RPMI7951 (cell line): ENCODE results near the gene HNRNPA1L2. TPM values are rescaled to one million over a fixed set of nuclear protein-coding genes. Genes with fewer than 3 reads are reported as not detected.

ENCODE experiments used
- DNase-seq: peaks from one replicate; pipeline ENCODE4 v3.0.0-alpha.2; 2012; ENCODE audit warnings: low read depth
- total RNA-seq: library from RNA; depleted of rRNA; stranded (reverse); fragments of >200 nt; shearing (Covaris generic); gene quantifications from 2 replicates; pipeline ENCODE4 v1.2.3, GENCODE V29; 2014; rRNA removed

HNRNPA1L2 gene
- total RNA-seq, 1 experiment from 2014 or later = 1.4 TPM

DNA sequence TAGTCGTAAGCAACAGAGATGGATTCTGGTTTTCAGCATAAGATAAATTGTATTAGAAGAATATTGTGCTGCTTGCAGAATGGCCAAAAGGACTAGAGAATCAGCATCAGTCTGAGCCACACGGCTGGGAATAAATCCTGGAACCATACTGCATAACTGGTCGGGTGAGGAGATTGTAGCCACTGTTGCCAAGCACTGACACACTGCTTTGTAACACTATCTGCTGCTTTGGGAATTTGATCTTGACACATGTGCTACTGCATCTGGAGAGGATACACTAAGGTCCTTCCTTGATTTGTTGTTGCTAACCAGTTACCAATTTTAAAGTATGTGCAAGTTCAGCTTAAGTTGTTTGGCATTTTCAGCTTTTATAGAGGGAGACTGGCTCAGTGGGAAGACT lies 1.9 kb downstream of the HNRNPA1L2 start:
- no peak for DNase-seq

- no peak for DNase-seq
Observed at GRCh38 chr13:52646967-52647366, 4.7 kb downstream of the HNRNPA1L2 start.

DNA sequence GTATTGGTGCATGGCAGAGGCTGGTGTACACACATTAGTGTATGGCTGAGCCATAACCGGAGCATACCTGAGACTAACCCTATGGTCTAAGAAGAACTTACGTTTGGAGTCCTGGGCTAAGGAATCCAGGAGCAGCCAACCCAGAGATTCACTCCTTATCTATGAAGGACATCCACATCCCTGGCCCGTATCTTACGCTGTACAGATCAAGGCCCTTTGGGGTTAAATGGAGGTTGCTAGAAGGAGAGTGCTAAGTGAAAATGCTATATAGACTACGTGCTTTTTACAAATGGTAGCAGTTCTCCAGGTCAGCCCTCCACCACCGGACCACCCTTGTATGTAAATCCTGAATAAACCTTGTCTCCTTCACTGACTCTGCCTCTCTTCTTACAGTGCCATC lies 8.5 kb downstream of the HNRNPA1L2 start:
- no peak for DNase-seq

DNA sequence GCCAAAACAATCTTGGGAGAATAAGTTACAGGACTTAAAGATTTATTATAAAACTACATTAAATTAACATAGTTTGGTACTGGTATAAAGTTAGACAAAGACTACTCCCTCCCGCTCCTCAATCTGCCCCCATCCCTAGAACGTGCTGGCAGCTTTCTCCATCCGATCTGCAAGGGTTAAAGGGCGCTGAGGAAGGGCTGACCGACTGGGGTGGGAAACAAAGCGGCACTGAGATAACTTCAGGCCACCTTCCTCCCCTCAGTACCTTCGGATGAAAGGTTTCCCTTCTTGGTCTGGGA lies 9.6 kb downstream of the HNRNPA1L2 start:
- DNase-seq = no peak

GRCh38 chr13:52652196-52652979 lies 10.2 kb downstream of the HNRNPA1L2 start, which contains the start of gene SUGT1:
Gene SUGT1 (plus strand): TSS chr13:52652836. CDS start chr13:52652921, 85 bp downstream.
- peak; percentile 97 for DNase-seq

DNA sequence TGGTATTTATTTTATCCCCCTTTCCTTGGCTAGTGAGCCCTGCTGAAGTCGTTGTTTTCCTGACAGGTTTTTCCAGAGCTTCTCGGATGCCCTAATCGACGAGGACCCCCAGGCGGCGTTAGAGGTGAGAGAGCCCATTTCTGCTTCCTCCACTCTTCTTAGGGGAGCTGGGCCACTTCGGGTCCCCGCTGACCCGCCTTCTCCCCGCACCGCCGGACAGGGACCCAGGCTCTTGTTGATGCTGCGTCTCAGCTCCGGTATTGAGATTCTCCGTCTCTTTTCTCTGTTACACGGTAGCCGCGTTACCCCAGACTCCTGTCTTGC lies 10.7 kb downstream of the HNRNPA1L2 start:
- no peak for DNase-seq

GRCh38 chr13:52659340-52659739 lies 17.1 kb downstream of the HNRNPA1L2 start:
- DNase-seq = no peak

DNA sequence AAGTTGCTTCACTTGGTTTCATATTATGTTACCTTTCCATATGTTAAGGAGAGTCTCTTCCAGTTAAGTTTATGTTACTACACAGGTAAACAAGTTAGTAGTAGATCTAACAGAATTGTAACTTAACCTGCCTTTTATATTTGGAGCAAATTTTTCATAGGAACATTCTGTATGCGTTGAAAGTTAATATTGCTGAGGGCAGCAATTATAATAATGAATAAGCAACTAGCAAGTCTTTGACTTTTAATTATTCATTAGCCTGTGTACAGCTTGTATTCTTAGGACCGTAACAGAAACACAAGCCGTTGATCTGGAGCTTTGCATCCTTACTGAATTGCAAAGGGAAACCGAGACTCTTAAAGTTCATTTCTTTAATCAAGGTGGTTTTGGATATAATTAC lies 22.0 kb downstream of the HNRNPA1L2 start:
- no peak for DNase-seq

GRCh38 chr13:52665325-52665724 lies 23.1 kb downstream of the HNRNPA1L2 start:
- peak; percentile 20 for DNase-seq

DNA sequence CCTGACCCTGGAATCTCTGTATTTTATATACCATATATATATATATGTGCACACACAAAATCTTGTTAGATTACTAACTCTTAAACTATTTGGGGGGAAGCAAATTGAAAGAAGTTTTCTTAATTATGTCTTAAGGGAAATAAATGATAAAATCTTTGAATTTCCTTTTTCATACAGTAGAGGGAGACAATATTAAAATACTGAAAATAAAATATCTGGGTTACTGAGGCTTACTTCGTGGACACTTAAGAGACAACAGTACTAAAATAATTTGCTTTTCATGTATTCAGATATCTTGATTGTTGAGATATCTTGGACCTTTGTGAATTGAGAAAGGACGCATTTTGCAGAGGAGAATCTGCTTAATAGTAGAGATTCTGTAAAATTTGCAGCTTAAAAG lies 27.4 kb downstream of the HNRNPA1L2 start:
- DNase-seq = no peak

DNA sequence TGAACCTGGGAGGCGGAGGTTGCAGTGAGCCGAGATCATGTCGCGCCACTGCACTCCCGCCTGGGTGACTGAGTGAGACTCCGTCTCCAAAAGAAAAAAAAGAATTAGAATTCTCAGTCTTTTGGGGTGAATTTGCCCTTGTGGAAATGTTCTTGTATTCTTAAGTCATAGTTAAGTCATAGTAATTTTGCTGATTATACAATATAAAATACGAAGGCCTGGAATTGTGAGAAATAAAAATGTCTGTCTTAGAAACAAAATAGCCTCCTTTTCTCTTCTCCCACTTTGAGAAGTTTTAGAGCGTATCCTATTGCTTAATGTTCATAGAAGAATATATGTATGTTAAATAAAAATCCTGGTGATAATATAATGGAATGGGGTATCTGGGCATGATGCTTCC lies 28.5 kb downstream of the HNRNPA1L2 start:
- no peak for DNase-seq

DNA sequence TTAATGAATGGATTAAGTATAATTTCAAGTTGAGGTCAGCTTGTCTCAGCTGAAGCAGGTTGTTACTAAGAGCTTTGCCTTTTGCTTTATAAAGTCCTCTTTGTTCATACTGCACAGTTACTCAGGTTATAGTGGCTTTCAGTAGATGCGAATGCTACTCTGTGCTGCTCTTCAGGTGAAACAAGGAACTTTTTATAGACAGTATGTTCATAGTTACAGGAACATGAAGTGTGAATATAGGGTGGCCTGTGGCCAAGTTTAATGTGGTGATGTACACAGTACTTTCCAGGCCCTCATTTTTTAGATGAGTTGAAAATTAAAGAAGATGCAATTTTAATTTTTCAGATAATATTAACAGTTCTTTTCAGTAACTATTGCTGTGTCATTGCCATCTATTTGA lies 31.2 kb downstream of the HNRNPA1L2 start:
- no peak for DNase-seq

DNA sequence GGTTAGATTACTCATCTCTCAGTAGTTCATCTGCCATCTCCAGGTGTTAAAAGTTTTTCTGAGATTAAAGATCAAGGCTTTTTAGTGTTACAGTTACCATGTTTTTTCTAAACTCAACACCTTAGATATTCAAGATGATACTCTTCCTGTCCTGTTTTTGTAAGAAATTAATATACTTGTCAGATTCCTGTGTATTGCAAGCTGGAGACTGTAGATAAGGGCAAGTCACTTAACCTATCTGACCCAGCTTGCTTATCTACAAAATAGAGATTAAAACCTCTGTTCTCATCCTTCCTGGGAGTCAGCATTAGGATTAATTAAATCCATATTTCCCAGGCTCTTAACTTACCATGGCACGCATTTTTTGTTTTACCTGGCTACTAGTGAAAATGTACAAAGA lies 35.6 kb downstream of the HNRNPA1L2 start:
- no peak for DNase-seq

GRCh38 chr13:52685806-52686205 lies 43.6 kb downstream of the HNRNPA1L2 start:
- DNase-seq = peak; percentile 1

- peak; percentile 46 for DNase-seq
Observed at GRCh38 chr13:52686376-52686775, 44.1 kb downstream of the HNRNPA1L2 start.

Other genes with a start within 250 kb of the HNRNPA1L2 start
- gene THSD1, start 236.3 kb upstream of the HNRNPA1L2 start, total RNA-seq = 2.8 and 3.5 TPM in 2 replicates
- 16.1 and 24.4 TPM in 2 replicates for gene VPS36, start 191.8 kb upstream of the HNRNPA1L2 start, total RNA-seq
- 81.0 and 110 TPM in 2 replicates for gene CKAP2, start 187.0 kb upstream of the HNRNPA1L2 start, total RNA-seq
- 36.2 and 46.3 TPM in 2 replicates for gene SUGT1, start 10.4 kb downstream of the HNRNPA1L2 start, total RNA-seq
- gene CNMD, start 97.4 kb downstream of the HNRNPA1L2 start, total RNA-seq = not detected in 2 replicates
- not detected in 2 replicates for gene PCDH8, start 206.2 kb downstream of the HNRNPA1L2 start, total RNA-seq